Measurements from ENCODE around the gene SCO1.

- TF ChIP-seq POLR2A (IDR thresholded peaks at IDR 0.05; ENCODE audit: low read depth, low read length) = no peak
- TF ChIP-seq TAF1 (IDR thresholded peaks at IDR 0.05; ENCODE audit: low read depth, low read length) = no peak
- no peak for TF ChIP-seq POLR2AphosphoS5 (IDR thresholded peaks at IDR 0.05; ENCODE audit: low read depth, low read length)
Observed at GRCh38 chr17:10699856-10700255, 2.5 kb upstream of the SCO1 start.
